Left lung (tissue), 10 donors: Measurements from ENCODE around the gene ACSBG1. TPM values are rescaled to one million over a fixed set of nuclear protein-coding genes. Genes with fewer than 3 reads are reported as not detected.
"Not testable (repeated sequence)": the region's sequence is repeated elsewhere in the genome, so short reads cannot be mapped to it uniquely, and the experiment has no call there.

Experiments
- ATAC-seq: fragments of 200-7000 bp; cut with Tn5 transposase; one replicate; pipeline ENCODE4 v1.9.1; 2020; ENCODE audit warnings: moderate library complexity
- DNase-seq, 4 donors: peaks; one replicate each; pipeline ENCODE4 v3.0.0-alpha.2; 2013 to 2020
- H3K27ac ChIP-seq, 2 donors: fragments of 200-600 bp; sonication (generic) in 1 of 2; one replicate each; pipeline versions ENCODE4 v1.5.0 to v1.8.0; 2020 to 2021
- H3K27me3 ChIP-seq, 2 donors: fragments of 200-600 bp; sonication (generic) in 1 of 2; one replicate each; pipeline versions ENCODE4 v1.5.0 to v1.8.0; 2020 to 2021
- H3K36me3 ChIP-seq, 2 donors: fragments of 200-600 bp; sonication (generic) in 1 of 2; one replicate each; pipeline versions ENCODE4 v1.5.0 to v1.8.0; 2020 to 2021
- H3K4me1 ChIP-seq, 2 donors: fragments of 200-600 bp; one replicate each; pipeline ENCODE4 v1.8.0; 2021
- H3K4me3 ChIP-seq, 2 donors: fragments of 200-600 bp; sonication (generic) in 1 of 2; one replicate each; pipeline versions ENCODE4 v1.5.0 to v1.8.0; 2020 to 2021; ENCODE audit warnings: mild to moderate bottlenecking in 1 of 2
- H3K9me3 ChIP-seq, 2 donors: fragments of 200-600 bp; sonication (generic) in 1 of 2; one replicate each; pipeline versions ENCODE4 v1.5.0 to v1.8.0; 2020 to 2021
- CTCF ChIP-seq, 2 donors: fragments of 200-600 bp; sonication (generic) in 1 of 2; IDR thresholded peaks; one replicate each; pipeline versions ENCODE4 v1.5.0 to v1.8.0; 2021; ENCODE audit warnings: antibody characterized with exemption in 2 of 2
- intact Hi-C, 2 donors: fragments of 100-400 bp; cut with DNase I; formaldehyde crosslinking; loops; one replicate each; pipeline versions ENCODE4 v1.11.2 to v1.14.2; 2022
- polyA plus RNA-seq, 6 donors: library from polyadenylated mRNA; unstranded; fragments of 120-200 nt; gene quantifications; one replicate each; pipeline ENCODE4 v1.2.1, GENCODE V29; 2013; ENCODE audit not compliant: insufficient read length in 6 of 6
- total RNA-seq, 2 donors: library from RNA; stranded (reverse); fragmentation: NEBNext Ultra II Directional; extraction: Animal tissue kit (Norgen Biotek cat#: 25700); gene quantifications; one replicate each; pipeline ENCODE4 v1.2.1, GENCODE V29; 2021
- donor health status: DM: no; HTN: yes; CAD: no.
- donor health status: DM: no; HTN: no; CAD: no.

Gene ACSBG1
- total and polyA plus RNA-seq, 8 donors: 0.42 to 1.9 (median 0.79) TPM; not detected in 1

- TF ChIP-seq CTCF (IDR thresholded peaks at IDR 0.05): no peak
- Histone ChIP-seq H3K27me3 (no peaks in the 10 kb centered on the region), H3K27ac (no peak overlapping the region), H3K9me3 (no peaks in the 10 kb centered on the region), H3K4me1 (no peaks in the 10 kb centered on the region), H3K4me3 (no peak overlapping the region), H3K36me3 (no peaks in the 10 kb centered on the region)
- intact Hi-C loops: no loop called here
- DNase-seq (no peak), ATAC-seq (no peak)
Observed at GRCh38 chr15:78255421-78256043, 21.2 kb upstream of the ACSBG1 start.

- Histone ChIP-seq H3K9me3 (no peaks in the 10 kb centered on the region), H3K4me1 (no peaks in the 10 kb centered on the region), H3K36me3 (no peaks in the 10 kb centered on the region), H3K27me3 (no peaks in the 10 kb centered on the region), H3K27ac (no peak overlapping the region), H3K4me3 (no peak overlapping the region)
- no peak for DNase-seq
- ATAC-seq: no peak
- TF ChIP-seq CTCF (IDR thresholded peaks at IDR 0.05): no peak
- intact Hi-C loops: no loop called here
Observed at GRCh38 chr15:78251136-78251535, 16.8 kb upstream of the ACSBG1 start.

- Histone ChIP-seq H3K4me3 (no peak overlapping the region), H3K27me3 (no peaks in the 10 kb centered on the region), H3K4me1 (no peaks in the 10 kb centered on the region), H3K27ac (no peak overlapping the region), H3K9me3 (no peaks in the 10 kb centered on the region), H3K36me3 (no peaks in the 10 kb centered on the region)
- ATAC-seq: no peak
- intact Hi-C loops: no loop called here
- no peak for TF ChIP-seq CTCF (IDR thresholded peaks at IDR 0.05)
- no peak for DNase-seq
Observed at GRCh38 chr15:78249131-78249530, 14.8 kb upstream of the ACSBG1 start.

- intact Hi-C loops: no loop called here
- H3K27ac ChIP-seq: no peak overlapping the region
- no peaks in the 10 kb centered on the region for H3K27me3 ChIP-seq
- no peak overlapping the region for H3K4me3 ChIP-seq
- ATAC-seq (no peak), DNase-seq (no peak)
- peaks cover 0 to 6% of the 10 kb centered on the region in 2 donors for H3K4me1 ChIP-seq
- no peaks in the 10 kb centered on the region for H3K9me3 ChIP-seq
- TF ChIP-seq CTCF (IDR thresholded peaks at IDR 0.05): no peak
- H3K36me3 ChIP-seq: no peaks in the 10 kb centered on the region
Observed at GRCh38 chr15:78247911-78248310, 13.5 kb upstream of the ACSBG1 start.

- ATAC-seq, H3K36me3 ChIP-seq, H3K4me1 ChIP-seq, H3K4me3 ChIP-seq, H3K9me3 ChIP-seq, H3K27me3 ChIP-seq, intact Hi-C loops, DNase-seq, H3K27ac ChIP-seq: not testable (repeated sequence)
Observed at GRCh38 chr15:78245976-78246620, 11.7 kb upstream of the ACSBG1 start.

GRCh38 chr15:78245392-78245791, 11.0 kb upstream of the ACSBG1 start:
- H3K27ac ChIP-seq, DNase-seq, H3K27me3 ChIP-seq, H3K4me1 ChIP-seq, H3K36me3 ChIP-seq, H3K4me3 ChIP-seq, intact Hi-C loops, H3K9me3 ChIP-seq, ATAC-seq: not testable (repeated sequence)
